Lung (tissue), 12 donors: ENCODE data around the gene HSD17B7. TPM values are rescaled to one million over a fixed set of nuclear protein-coding genes. Genes with fewer than 3 reads are reported as not detected.

Experiments used
- ATAC-seq: fragments of 200-7000 bp; cut with Tn5 transposase; one replicate; pipeline ENCODE4 v1.9.1; 2020; ENCODE audit warnings: moderate number of reproducible peaks; ENCODE audit not compliant: insufficient read depth, low FRiP score
- DNase-seq, 3 donors: peaks; one replicate each; pipeline ENCODE4 v3.0.0-alpha.2; 2013 to 2017
- H3K27ac ChIP-seq, 2 donors: one replicate each; pipeline ENCODE4 v1.5.1; 2013; ENCODE audit warnings: mild to moderate bottlenecking in 2 of 2, moderate library complexity in 2 of 2, control low read depth in 1 of 2, inconsistent platforms in 1 of 2, low read depth in 1 of 2, low read length in 1 of 2
- H3K27me3 ChIP-seq, 3 donors: one replicate each; pipeline ENCODE4 v1.5.1; 2013; ENCODE audit warnings: low read length in 2 of 3; ENCODE audit not compliant: control insufficient read depth in 3 of 3, insufficient read depth in 3 of 3
- H3K36me3 ChIP-seq, 4 donors: one replicate each; pipeline ENCODE4 v1.5.1; 2013; ENCODE audit warnings: low read length in 4 of 4, mild to moderate bottlenecking in 1 of 4, moderate library complexity in 1 of 4; ENCODE audit not compliant: control insufficient read depth in 4 of 4, insufficient read depth in 4 of 4
- H3K4me1 ChIP-seq, 5 donors: one replicate each; pipeline ENCODE4 v1.5.1; 2013; ENCODE audit warnings: low read length in 5 of 5, mild to moderate bottlenecking in 2 of 5, moderate library complexity in 1 of 5; ENCODE audit not compliant: control insufficient read depth in 5 of 5, insufficient read depth in 5 of 5
- H3K4me3 ChIP-seq: one replicate; pipeline ENCODE4 v1.5.1; 2013; ENCODE audit warnings: mild to moderate bottlenecking, control low read depth, moderate library complexity
- H3K9ac ChIP-seq, 2 donors: one replicate each; pipeline ENCODE4 v1.5.1; 2013; ENCODE audit warnings: low read length in 2 of 2, control low read depth in 1 of 2; ENCODE audit not compliant: insufficient read depth in 1 of 2
- H3K9me3 ChIP-seq, 4 donors: one replicate each; pipeline ENCODE4 v1.5.1; 2013; ENCODE audit warnings: low read length in 3 of 4, mild to moderate bottlenecking in 1 of 4, moderate library complexity in 1 of 4; ENCODE audit not compliant: control insufficient read depth in 4 of 4, insufficient read depth in 3 of 4
- WGBS, 2 donors: extraction: QIAGEN DNeasy Blood & Tissue Kit; methylation state at CpG; one replicate each; pipeline ENCODE4 v1.1.7; 2013; 5-methylcytosine and 5-hydroxymethylcytosine counted together
- polyA plus RNA-seq, 2 donors: library from polyadenylated mRNA; stranded (reverse); fragments of 200-250 nt; gene quantifications; one replicate each; pipeline ENCODE4 v1.2.1, GENCODE V29; 2013
- total RNA-seq, 2 donors: library from RNA; depleted of rRNA in 1 of 2; stranded (reverse); fragments of >200 nt in 1 of 2; gene quantifications; one replicate each; pipeline ENCODE4 v1.2.1, GENCODE V29; 2014 to 2021
- TF ChIP-seq, protein P1 (sequence below): IDR thresholded peaks from 2 replicates; pipeline ENCODE4 v1.5.1; 2012; ENCODE audit warnings: mild to moderate bottlenecking; ENCODE audit errors: control extremely low read depth, extremely low read depth
- donor health status: control.
- donor health status: control.
- donor health status: Bipolar disorder and iron deficiency.
- donor health status: healthy.
- donor health status: DM: yes; HTN: yes; CAD: no.

Gene HSD17B7
- total and polyA plus RNA-seq, 4 donors: 23.4 to 53.7 (median 37.1) TPM

GRCh38 chr1:162822391-162823200, 32.1 kb downstream of the HSD17B7 start:
- H3K4me1 ChIP-seq: peaks cover 0 to 10% (median 4%) of the 10 kb centered on the region in 5 donors

GRCh38 chr1:162823231-162823630, 32.7 kb downstream of the HSD17B7 start:
- WGBS, 2 donors: 79 to 89% methylated on average over 3 of the region's 3 CpGs
- TF ChIP-seq, protein P1, sequence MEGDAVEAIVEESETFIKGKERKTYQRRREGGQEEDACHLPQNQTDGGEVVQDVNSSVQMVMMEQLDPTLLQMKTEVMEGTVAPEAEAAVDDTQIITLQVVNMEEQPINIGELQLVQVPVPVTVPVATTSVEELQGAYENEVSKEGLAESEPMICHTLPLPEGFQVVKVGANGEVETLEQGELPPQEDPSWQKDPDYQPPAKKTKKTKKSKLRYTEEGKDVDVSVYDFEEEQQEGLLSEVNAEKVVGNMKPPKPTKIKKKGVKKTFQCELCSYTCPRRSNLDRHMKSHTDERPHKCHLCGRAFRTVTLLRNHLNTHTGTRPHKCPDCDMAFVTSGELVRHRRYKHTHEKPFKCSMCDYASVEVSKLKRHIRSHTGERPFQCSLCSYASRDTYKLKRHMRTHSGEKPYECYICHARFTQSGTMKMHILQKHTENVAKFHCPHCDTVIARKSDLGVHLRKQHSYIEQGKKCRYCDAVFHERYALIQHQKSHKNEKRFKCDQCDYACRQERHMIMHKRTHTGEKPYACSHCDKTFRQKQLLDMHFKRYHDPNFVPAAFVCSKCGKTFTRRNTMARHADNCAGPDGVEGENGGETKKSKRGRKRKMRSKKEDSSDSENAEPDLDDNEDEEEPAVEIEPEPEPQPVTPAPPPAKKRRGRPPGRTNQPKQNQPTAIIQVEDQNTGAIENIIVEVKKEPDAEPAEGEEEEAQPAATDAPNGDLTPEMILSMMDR: no peak
- no peak for ATAC-seq

More at GRCh38 chr1:162822391-162823200, 32.1 kb downstream of the HSD17B7 start:
- ATAC-seq: no peak
- WGBS, 2 donors: 7 to 8% methylated on average over 44 of the region's 44 CpGs
- peak in 2 of 3 donors; percentile 24 to 37 for DNase-seq
- TF ChIP-seq, protein P1: no peak
- peaks cover 0 to 28% (median 27%) of the 10 kb centered on the region in 3 donors for H3K27me3 ChIP-seq
- H3K4me3 ChIP-seq: no peak overlapping the region
- no peak overlapping the region for H3K27ac ChIP-seq
- H3K36me3 ChIP-seq: no peaks in the 10 kb centered on the region
- no peak overlapping the region for H3K9ac ChIP-seq
- H3K9me3 ChIP-seq: peaks cover 0 to 3% (median 0%) of the 10 kb centered on the region in 4 donors

GRCh38 chr1:162823771-162824525, 33.4 kb downstream of the HSD17B7 start:
- H3K4me1 ChIP-seq: peaks cover 0 to 10% (median 4%) of the 10 kb centered on the region in 5 donors
- no peak overlapping the region for H3K27ac ChIP-seq
- H3K27me3 ChIP-seq: peaks cover 0 to 28% (median 27%) of the 10 kb centered on the region in 3 donors
- TF ChIP-seq, protein P1: no peak
- H3K9me3 ChIP-seq: peaks cover 0 to 3% (median 0%) of the 10 kb centered on the region in 4 donors
- ATAC-seq (no peak), DNase-seq (no peak)
- H3K9ac ChIP-seq: no peak overlapping the region
- WGBS, 2 donors: 64 to 75% methylated on average over 2 of the region's 2 CpGs
- no peak overlapping the region for H3K4me3 ChIP-seq
- H3K36me3 ChIP-seq: no peaks in the 10 kb centered on the region

More at GRCh38 chr1:162823231-162823630, 32.7 kb downstream of the HSD17B7 start:
- Histone ChIP-seq H3K9me3 (peaks cover 0 to 3% (median 0%) of the 10 kb centered on the region in 4 donors), H3K36me3 (no peaks in the 10 kb centered on the region), H3K9ac (no peak overlapping the region), H3K27me3 (peaks cover 0 to 28% (median 27%) of the 10 kb centered on the region in 3 donors), H3K27ac (no peak overlapping the region), H3K4me1 (peaks cover 0 to 10% (median 4%) of the 10 kb centered on the region in 5 donors), H3K4me3 (no peak overlapping the region)
- no peak for DNase-seq
